NCI-H146 (cell line): ENCODE measurements around the gene SRPK2.
"Not testable (repeated sequence)": the region's sequence is repeated elsewhere in the genome, so short reads cannot be mapped to it uniquely, and the experiment has no call there.

Experiments
- DNase-seq: peaks from one replicate; lab custom pipeline; 2025; lab: John Stamatoyannopoulos, UW

SRPK2 gene

GRCh38 chr7:105339404-105340323, 49.1 kb downstream of the SRPK2 start:
- no peak for DNase-seq

- no peak for DNase-seq
Measured at GRCh38 chr7:105337529-105337928, 51.2 kb downstream of the SRPK2 start.

- DNase-seq = no peak
Measured at GRCh38 chr7:105336009-105336408, 52.7 kb downstream of the SRPK2 start.

GRCh38 chr7:105332661-105333060, 56.1 kb downstream of the SRPK2 start:
- not testable (repeated sequence) for DNase-seq

GRCh38 chr7:105330526-105330925, 58.2 kb downstream of the SRPK2 start:
- no peak for DNase-seq

- DNase-seq = no peak
Measured at GRCh38 chr7:105327201-105327600, 61.5 kb downstream of the SRPK2 start.

GRCh38 chr7:105325216-105325904, 63.4 kb downstream of the SRPK2 start:
- no peak for DNase-seq

GRCh38 chr7:105324606-105325005, 64.1 kb downstream of the SRPK2 start:
- DNase-seq = not testable (repeated sequence)

- no peak for DNase-seq
Measured at GRCh38 chr7:105323366-105323765, 65.4 kb downstream of the SRPK2 start.

- DNase-seq = no peak
Measured at GRCh38 chr7:105322655-105323277, 66.0 kb downstream of the SRPK2 start.

- no peak for DNase-seq
Measured at GRCh38 chr7:105321754-105322455, 66.8 kb downstream of the SRPK2 start.

- DNase-seq = no peak
Measured at GRCh38 chr7:105320896-105321295, 67.8 kb downstream of the SRPK2 start.

- no peak for DNase-seq
Measured at GRCh38 chr7:105319578-105319977, 69.1 kb downstream of the SRPK2 start.

- peak; percentile 34 for DNase-seq
Measured at GRCh38 chr7:105316578-105317344, 72.0 kb downstream of the SRPK2 start.

GRCh38 chr7:105315357-105315756, 73.4 kb downstream of the SRPK2 start:
- DNase-seq = no peak

- DNase-seq = peak; percentile 83
Measured at GRCh38 chr7:105309235-105310169, 79.2 kb downstream of the SRPK2 start.

GRCh38 chr7:105307163-105307672, 81.5 kb downstream of the SRPK2 start:
- no peak for DNase-seq

- DNase-seq = peak; percentile 28
Measured at GRCh38 chr7:105306298-105306748, 82.4 kb downstream of the SRPK2 start.

GRCh38 chr7:105305633-105306032, 83.1 kb downstream of the SRPK2 start:
- DNase-seq = no peak
